SHP77 (cell line): ENCODE data around the gene PSPH.
"Not testable (repeated sequence)": the region's sequence is repeated elsewhere in the genome, so short reads cannot be mapped to it uniquely, and the experiment has no call there.

Experiments used
- DNase-seq, 2 experiments: peaks; one replicate each; lab custom pipeline; 2025; lab: John Stamatoyannopoulos, UW

The PSPH gene

GRCh38 chr7:56062382-56062781, 11.1 kb upstream of the PSPH start:
- no peak for DNase-seq

GRCh38 chr7:56053993-56054392, 2.7 kb upstream of the PSPH start:
- no peak for DNase-seq

- no peak for DNase-seq
These were observed 2.1 kb upstream of the PSPH start for GRCh38 chr7:56053379-56053778.

GRCh38 chr7:56051053-56051338, 248 bp downstream of the PSPH start:
- no peak for DNase-seq

GRCh38 chr7:56048763-56049162, 2.5 kb downstream of the PSPH start:
- peak; percentile 41 to 78 for DNase-seq

GRCh38 chr7:56048245-56048644, 3.0 kb downstream of the PSPH start:
- no peak for DNase-seq

- DNase-seq, result not testable (repeated sequence)
These were observed 3.7 kb downstream of the PSPH start for GRCh38 chr7:56047446-56048116.

- no peak for DNase-seq
These were observed 4.4 kb downstream of the PSPH start for GRCh38 chr7:56046721-56047445.

- not testable (repeated sequence) for DNase-seq
These were observed 5.5 kb downstream of the PSPH start for GRCh38 chr7:56045758-56046157.

GRCh38 chr7:56040730-56041129, 10.5 kb downstream of the PSPH start:
- no peak for DNase-seq

GRCh38 chr7:56033671-56034432, 17.4 kb downstream of the PSPH start:
- DNase-seq, result peak; percentile 90 to 97

GRCh38 chr7:56032578-56032977, 18.7 kb downstream of the PSPH start:
- DNase-seq, result not testable (repeated sequence)

GRCh38 chr7:56031556-56031955, 19.7 kb downstream of the PSPH start:
- DNase-seq, result not testable (repeated sequence)

- no peak for DNase-seq
These were observed 20.9 kb downstream of the PSPH start for GRCh38 chr7:56030340-56030739.

GRCh38 chr7:56028942-56029630, 22.2 kb downstream of the PSPH start:
- DNase-seq, result no peak

- DNase-seq, result no peak
These were observed 24.7 kb downstream of the PSPH start for GRCh38 chr7:56026538-56026937.

- no peak for DNase-seq
These were observed 27.7 kb downstream of the PSPH start for GRCh38 chr7:56023500-56023899.

GRCh38 chr7:56019501-56019900, 31.7 kb downstream of the PSPH start:
- DNase-seq, result no peak

GRCh38 chr7:56017015-56017414, 34.2 kb downstream of the PSPH start:
- DNase-seq, result not testable (repeated sequence)

- DNase-seq, result peak; percentile 75 to 94
These were observed 41.5 kb downstream of the PSPH start for GRCh38 chr7:56009695-56010094.

GRCh38 chr7:56007891-56008290, 43.4 kb downstream of the PSPH start:
- no peak for DNase-seq

- DNase-seq, result no peak
These were observed 44.0 kb downstream of the PSPH start for GRCh38 chr7:56007167-56007652.
